HEK293 (cell line): ENCODE results near the gene DNAJC6.

ENCODE experiments used
- IKZF3 ChIP-seq: fragments of 450-650 bp; IDR thresholded peaks from 2 replicates; pipeline ENCODE4 v1.5.0; 2018; ENCODE audit warnings: missing biosample characterization, mild to moderate bottlenecking, missing genetic modification characterization, moderate library complexity
- REPIN1 ChIP-seq: fragments of 450-650 bp; formaldehyde crosslinking; IDR thresholded peaks from 2 replicates; pipeline ENCODE4 v1.5.1; 2017; ENCODE audit warnings: missing biosample characterization, missing genetic modification characterization, low read depth
- SP2 ChIP-seq: fragments of 450-650 bp; formaldehyde crosslinking; IDR thresholded peaks from 2 replicates; pipeline ENCODE4 v1.5.1; 2016; ENCODE audit warnings: missing biosample characterization, missing genetic modification characterization
- ZBTB48 ChIP-seq: fragments of 450-650 bp; formaldehyde crosslinking; IDR thresholded peaks from 2 replicates; pipeline ENCODE4 v1.5.1; 2016; ENCODE audit warnings: missing biosample characterization, missing genetic modification characterization
- ZBTB7A ChIP-seq: fragments of 450-650 bp; formaldehyde crosslinking; IDR thresholded peaks from 2 replicates; pipeline ENCODE4 v1.5.1; 2016; ENCODE audit warnings: low read depth, missing biosample characterization, missing genetic modification characterization
- ZNF140 ChIP-seq: fragments of 450-650 bp; formaldehyde crosslinking; IDR thresholded peaks from 2 replicates; pipeline ENCODE4 v1.5.1; 2016; ENCODE audit warnings: missing biosample characterization, missing genetic modification characterization
- ZNF223 ChIP-seq: fragments of 450-650 bp; formaldehyde crosslinking; IDR thresholded peaks from 2 replicates; pipeline ENCODE4 v1.5.1; 2016; ENCODE audit warnings: missing biosample characterization, missing genetic modification characterization
- ZNF366 ChIP-seq: fragments of 450-650 bp; formaldehyde crosslinking; conservative IDR thresholded peaks from 2 replicates; pipeline ENCODE4 v1.5.1; 2016; ENCODE audit warnings: missing biosample characterization, missing genetic modification characterization
- ZNF621 ChIP-seq: fragments of 450-650 bp; formaldehyde crosslinking; IDR thresholded peaks from 2 replicates; pipeline ENCODE4 v1.5.1; 2017; ENCODE audit warnings: missing biosample characterization, missing genetic modification characterization
- ZNF624 ChIP-seq: fragments of 450-650 bp; formaldehyde crosslinking; IDR thresholded peaks from 2 replicates; pipeline ENCODE4 v1.5.1; 2017; ENCODE audit warnings: missing biosample characterization, missing genetic modification characterization
- ZNF701 ChIP-seq: fragments of 450-650 bp; formaldehyde crosslinking; IDR thresholded peaks from 2 replicates; pipeline ENCODE4 v1.5.1; 2016; ENCODE audit warnings: missing biosample characterization, missing genetic modification characterization
- ZNF76 ChIP-seq: fragments of 450-650 bp; formaldehyde crosslinking; IDR thresholded peaks from 2 replicates; pipeline ENCODE4; 2016; ENCODE audit warnings: low read depth, missing biosample characterization, missing genetic modification characterization, borderline replicate concordance
- ZSCAN30 ChIP-seq: fragments of 450-650 bp; IDR thresholded peaks from 2 replicates; pipeline ENCODE4 v1.5.1; 2018; ENCODE audit warnings: missing biosample characterization, mild to moderate bottlenecking, missing genetic modification characterization, moderate library complexity
- TF ChIP-seq, protein P1 (sequence below): fragments of 450-650 bp; formaldehyde crosslinking; conservative IDR thresholded peaks from 2 replicates; pipeline ENCODE4 v1.5.1; 2016; ENCODE audit warnings: low read depth, missing biosample characterization, missing genetic modification characterization
- TF ChIP-seq, protein P2 (sequence below): fragments of 450-650 bp; formaldehyde crosslinking; IDR thresholded peaks from 2 replicates; pipeline ENCODE4 v1.5.1; 2016; ENCODE audit warnings: missing biosample characterization, missing genetic modification characterization
- TF ChIP-seq, protein P3 (sequence below): fragments of 450-650 bp; formaldehyde crosslinking; IDR thresholded peaks from 2 replicates; pipeline ENCODE4 v1.5.1; 2017; ENCODE audit warnings: missing biosample characterization, missing genetic modification characterization
- TF ChIP-seq, protein P4 (sequence below): fragments of 450-650 bp; formaldehyde crosslinking; IDR thresholded peaks from 2 replicates; pipeline ENCODE4 v1.5.1; 2016; ENCODE audit warnings: missing biosample characterization, missing genetic modification characterization
- TF ChIP-seq, protein P5 (sequence below): fragments of 450-650 bp; formaldehyde crosslinking; IDR thresholded peaks from 2 replicates; pipeline ENCODE4 v1.5.1; 2016; ENCODE audit warnings: missing biosample characterization, missing genetic modification characterization, low read depth
- TF ChIP-seq, protein P6 (sequence below): fragments of 450-650 bp; formaldehyde crosslinking; IDR thresholded peaks from 2 replicates; pipeline ENCODE4 v1.5.1; 2016; ENCODE audit warnings: missing biosample characterization, missing genetic modification characterization
- TF ChIP-seq, protein P7 (sequence below): fragments of 450-650 bp; formaldehyde crosslinking; IDR thresholded peaks from 2 replicates; pipeline ENCODE4 v1.5.1; 2016; ENCODE audit warnings: missing biosample characterization, missing genetic modification characterization

Gene DNAJC6

DNA sequence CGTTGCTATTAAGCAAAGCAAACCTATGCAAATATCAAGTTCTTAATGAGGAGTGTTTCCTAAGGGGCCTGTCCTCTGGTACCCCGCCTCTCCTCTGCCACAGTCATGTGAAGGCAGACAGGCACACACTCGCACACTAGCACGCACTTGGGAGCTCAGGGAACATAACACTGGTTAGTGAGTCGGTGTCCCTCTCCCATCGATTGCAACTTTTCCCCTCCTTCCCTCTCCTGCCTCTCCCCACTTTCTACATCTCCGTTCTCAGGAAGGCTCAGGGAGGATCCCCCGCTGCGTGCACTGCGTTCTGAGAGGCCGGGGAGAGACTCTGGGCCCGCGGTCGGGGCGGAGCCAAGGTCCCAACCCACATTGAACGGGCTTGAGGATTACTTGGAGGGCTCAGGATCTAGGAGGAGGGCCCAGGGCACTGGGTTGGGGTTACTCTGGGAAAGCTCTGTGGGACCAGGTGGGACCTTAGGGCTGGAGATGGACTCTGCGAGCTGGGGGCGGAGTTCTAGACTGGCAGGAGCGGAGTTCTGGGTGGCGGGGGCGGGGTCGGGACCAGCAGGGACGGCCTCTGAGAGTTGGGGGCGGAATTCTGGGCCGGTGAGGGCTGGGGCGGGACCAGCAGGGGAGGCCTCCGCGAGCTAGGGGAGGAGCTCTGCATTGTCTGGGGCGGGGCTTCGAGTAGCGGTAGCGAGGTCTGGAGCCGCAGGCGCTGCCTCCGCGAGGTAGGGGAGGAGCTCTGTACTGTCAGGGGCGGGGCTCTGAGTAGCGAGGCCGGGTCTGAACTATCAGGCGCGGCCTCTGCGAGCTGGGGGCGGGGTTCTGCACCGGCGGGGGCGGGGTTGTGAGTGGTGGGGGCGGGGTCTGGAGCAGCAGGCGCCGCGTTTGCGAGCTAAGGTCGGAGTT is 110.6 kb downstream of the DNAJC6 start (continued):
- TF ChIP-seq, protein P1, sequence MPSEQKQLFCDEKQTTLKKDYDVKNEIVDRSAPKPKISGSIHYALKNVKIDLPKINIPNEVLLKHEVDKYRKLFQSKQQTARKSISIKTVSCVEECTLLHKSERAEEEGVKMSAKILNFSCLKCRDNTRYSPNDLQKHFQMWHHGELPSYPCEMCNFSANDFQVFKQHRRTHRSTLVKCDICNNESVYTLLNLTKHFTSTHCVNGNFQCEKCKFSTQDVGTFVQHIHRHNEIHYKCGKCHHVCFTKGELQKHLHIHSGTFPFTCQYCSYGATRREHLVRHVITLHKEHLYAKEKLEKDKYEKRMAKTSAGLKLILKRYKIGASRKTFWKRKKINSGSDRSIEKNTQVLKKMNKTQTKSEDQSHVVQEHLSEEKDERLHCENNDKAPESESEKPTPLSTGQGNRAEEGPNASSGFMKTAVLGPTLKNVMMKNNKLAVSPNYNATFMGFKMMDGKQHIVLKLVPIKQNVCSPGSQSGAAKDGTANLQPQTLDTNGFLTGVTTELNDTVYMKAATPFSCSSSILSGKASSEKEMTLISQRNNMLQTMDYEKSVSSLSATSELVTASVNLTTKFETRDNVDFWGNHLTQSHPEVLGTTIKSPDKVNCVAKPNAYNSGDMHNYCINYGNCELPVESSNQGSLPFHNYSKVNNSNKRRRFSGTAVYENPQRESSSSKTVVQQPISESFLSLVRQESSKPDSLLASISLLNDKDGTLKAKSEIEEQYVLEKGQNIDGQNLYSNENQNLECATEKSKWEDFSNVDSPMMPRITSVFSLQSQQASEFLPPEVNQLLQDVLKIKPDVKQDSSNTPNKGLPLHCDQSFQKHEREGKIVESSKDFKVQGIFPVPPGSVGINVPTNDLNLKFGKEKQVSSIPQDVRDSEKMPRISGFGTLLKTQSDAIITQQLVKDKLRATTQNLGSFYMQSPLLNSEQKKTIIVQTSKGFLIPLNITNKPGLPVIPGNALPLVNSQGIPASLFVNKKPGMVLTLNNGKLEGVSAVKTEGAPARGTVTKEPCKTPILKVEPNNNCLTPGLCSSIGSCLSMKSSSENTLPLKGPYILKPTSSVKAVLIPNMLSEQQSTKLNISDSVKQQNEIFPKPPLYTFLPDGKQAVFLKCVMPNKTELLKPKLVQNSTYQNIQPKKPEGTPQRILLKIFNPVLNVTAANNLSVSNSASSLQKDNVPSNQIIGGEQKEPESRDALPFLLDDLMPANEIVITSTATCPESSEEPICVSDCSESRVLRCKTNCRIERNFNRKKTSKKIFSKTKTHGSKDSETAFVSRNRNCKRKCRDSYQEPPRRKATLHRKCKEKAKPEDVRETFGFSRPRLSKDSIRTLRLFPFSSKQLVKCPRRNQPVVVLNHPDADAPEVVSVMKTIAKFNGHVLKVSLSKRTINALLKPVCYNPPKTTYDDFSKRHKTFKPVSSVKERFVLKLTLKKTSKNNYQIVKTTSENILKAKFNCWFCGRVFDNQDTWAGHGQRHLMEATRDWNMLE (tag by site-specific recombination): no peak
- TF ChIP-seq, protein P2, sequence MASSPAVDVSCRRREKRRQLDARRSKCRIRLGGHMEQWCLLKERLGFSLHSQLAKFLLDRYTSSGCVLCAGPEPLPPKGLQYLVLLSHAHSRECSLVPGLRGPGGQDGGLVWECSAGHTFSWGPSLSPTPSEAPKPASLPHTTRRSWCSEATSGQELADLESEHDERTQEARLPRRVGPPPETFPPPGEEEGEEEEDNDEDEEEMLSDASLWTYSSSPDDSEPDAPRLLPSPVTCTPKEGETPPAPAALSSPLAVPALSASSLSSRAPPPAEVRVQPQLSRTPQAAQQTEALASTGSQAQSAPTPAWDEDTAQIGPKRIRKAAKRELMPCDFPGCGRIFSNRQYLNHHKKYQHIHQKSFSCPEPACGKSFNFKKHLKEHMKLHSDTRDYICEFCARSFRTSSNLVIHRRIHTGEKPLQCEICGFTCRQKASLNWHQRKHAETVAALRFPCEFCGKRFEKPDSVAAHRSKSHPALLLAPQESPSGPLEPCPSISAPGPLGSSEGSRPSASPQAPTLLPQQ (tag by site-specific recombination): peak; percentile 82
- no peak for TF ChIP-seq ZNF701
- TF ChIP-seq REPIN1 (tag by site-specific recombination): no peak
- TF ChIP-seq, protein P3, sequence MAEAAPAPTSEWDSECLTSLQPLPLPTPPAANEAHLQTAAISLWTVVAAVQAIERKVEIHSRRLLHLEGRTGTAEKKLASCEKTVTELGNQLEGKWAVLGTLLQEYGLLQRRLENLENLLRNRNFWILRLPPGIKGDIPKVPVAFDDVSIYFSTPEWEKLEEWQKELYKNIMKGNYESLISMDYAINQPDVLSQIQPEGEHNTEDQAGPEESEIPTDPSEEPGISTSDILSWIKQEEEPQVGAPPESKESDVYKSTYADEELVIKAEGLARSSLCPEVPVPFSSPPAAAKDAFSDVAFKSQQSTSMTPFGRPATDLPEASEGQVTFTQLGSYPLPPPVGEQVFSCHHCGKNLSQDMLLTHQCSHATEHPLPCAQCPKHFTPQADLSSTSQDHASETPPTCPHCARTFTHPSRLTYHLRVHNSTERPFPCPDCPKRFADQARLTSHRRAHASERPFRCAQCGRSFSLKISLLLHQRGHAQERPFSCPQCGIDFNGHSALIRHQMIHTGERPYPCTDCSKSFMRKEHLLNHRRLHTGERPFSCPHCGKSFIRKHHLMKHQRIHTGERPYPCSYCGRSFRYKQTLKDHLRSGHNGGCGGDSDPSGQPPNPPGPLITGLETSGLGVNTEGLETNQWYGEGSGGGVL: peak; percentile 94
- no peak for TF ChIP-seq ZNF621
- TF ChIP-seq ZBTB7A: no peak
- TF ChIP-seq IKZF3: peak; percentile 94
- no peak for TF ChIP-seq ZNF140 (tag by site-specific recombination)
- TF ChIP-seq, protein P4, sequence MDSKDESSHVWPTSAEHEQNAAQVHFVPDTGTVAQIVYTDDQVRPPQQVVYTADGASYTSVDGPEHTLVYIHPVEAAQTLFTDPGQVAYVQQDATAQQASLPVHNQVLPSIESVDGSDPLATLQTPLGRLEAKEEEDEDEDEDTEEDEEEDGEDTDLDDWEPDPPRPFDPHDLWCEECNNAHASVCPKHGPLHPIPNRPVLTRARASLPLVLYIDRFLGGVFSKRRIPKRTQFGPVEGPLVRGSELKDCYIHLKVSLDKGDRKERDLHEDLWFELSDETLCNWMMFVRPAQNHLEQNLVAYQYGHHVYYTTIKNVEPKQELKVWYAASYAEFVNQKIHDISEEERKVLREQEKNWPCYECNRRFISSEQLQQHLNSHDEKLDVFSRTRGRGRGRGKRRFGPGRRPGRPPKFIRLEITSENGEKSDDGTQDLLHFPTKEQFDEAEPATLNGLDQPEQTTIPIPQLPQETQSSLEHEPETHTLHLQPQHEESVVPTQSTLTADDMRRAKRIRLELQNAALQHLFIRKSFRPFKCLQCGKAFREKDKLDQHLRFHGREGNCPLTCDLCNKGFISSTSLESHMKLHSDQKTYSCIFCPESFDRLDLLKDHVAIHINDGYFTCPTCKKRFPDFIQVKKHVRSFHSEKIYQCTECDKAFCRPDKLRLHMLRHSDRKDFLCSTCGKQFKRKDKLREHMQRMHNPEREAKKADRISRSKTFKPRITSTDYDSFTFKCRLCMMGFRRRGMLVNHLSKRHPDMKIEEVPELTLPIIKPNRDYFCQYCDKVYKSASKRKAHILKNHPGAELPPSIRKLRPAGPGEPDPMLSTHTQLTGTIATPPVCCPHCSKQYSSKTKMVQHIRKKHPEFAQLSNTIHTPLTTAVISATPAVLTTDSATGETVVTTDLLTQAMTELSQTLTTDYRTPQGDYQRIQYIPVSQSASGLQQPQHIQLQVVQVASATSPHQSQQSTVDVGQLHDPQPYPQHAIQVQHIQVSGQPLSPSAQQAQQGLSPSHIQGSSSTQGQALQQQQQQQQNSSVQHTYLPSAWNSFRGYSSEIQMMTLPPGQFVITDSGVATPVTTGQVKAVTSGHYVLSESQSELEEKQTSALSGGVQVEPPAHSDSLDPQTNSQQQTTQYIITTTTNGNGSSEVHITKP (tag by site-specific recombination): peak; percentile 91
- TF ChIP-seq ZSCAN30 (tag by site-specific recombination): no peak
- TF ChIP-seq ZNF76 (tag by site-specific recombination): peak; percentile 44; the same call in 1 of the 2 replicates
- TF ChIP-seq, protein P5, sequence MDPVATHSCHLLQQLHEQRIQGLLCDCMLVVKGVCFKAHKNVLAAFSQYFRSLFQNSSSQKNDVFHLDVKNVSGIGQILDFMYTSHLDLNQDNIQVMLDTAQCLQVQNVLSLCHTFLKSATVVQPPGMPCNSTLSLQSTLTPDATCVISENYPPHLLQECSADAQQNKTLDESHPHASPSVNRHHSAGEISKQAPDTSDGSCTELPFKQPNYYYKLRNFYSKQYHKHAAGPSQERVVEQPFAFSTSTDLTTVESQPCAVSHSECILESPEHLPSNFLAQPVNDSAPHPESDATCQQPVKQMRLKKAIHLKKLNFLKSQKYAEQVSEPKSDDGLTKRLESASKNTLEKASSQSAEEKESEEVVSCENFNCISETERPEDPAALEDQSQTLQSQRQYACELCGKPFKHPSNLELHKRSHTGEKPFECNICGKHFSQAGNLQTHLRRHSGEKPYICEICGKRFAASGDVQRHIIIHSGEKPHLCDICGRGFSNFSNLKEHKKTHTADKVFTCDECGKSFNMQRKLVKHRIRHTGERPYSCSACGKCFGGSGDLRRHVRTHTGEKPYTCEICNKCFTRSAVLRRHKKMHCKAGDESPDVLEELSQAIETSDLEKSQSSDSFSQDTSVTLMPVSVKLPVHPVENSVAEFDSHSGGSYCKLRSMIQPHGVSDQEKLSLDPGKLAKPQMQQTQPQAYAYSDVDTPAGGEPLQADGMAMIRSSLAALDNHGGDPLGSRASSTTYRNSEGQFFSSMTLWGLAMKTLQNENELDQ: no peak
- TF ChIP-seq ZNF624: no peak
- TF ChIP-seq, protein P6, sequence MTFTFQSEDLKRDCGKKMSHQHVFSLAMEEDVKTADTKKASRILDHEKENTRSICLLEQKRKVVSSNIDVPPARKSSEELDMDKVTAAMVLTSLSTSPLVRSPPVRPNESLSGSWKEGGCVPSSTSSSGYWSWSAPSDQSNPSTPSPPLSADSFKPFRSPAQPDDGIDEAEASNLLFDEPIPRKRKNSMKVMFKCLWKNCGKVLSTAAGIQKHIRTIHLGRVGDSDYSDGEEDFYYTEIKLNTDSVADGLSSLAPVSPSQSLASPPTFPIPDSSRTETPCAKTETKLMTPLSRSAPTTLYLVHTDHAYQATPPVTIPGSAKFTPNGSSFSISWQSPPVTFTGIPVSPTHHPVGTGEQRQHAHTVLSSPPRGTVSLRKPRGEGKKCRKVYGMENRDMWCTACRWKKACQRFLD (tag by site-specific recombination): no peak
- TF ChIP-seq, protein P7, sequence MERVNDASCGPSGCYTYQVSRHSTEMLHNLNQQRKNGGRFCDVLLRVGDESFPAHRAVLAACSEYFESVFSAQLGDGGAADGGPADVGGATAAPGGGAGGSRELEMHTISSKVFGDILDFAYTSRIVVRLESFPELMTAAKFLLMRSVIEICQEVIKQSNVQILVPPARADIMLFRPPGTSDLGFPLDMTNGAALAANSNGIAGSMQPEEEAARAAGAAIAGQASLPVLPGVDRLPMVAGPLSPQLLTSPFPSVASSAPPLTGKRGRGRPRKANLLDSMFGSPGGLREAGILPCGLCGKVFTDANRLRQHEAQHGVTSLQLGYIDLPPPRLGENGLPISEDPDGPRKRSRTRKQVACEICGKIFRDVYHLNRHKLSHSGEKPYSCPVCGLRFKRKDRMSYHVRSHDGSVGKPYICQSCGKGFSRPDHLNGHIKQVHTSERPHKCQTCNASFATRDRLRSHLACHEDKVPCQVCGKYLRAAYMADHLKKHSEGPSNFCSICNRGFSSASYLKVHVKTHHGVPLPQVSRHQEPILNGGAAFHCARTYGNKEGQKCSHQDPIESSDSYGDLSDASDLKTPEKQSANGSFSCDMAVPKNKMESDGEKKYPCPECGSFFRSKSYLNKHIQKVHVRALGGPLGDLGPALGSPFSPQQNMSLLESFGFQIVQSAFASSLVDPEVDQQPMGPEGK: peak; percentile 91
- TF ChIP-seq ZBTB48 (tag by site-specific recombination): peak; percentile 91
- TF ChIP-seq ZNF223 (tag by site-specific recombination): no peak
- peak; percentile 75 for TF ChIP-seq ZNF366 (tag by site-specific recombination)
- TF ChIP-seq SP2 (tag by site-specific recombination): peak; percentile 83
